GM19397 (cell line): ENCODE results near the gene EIPR1.

Experiments
- ATAC-seq: cut with Tn5 transposase; IDR thresholded peaks from one replicate; pipeline ENCODE4 v1.9.1; 2021; ENCODE audit warnings: mild to moderate bottlenecking, moderate library complexity; ENCODE audit not compliant: unreplicated experiment

Gene EIPR1

DNA sequence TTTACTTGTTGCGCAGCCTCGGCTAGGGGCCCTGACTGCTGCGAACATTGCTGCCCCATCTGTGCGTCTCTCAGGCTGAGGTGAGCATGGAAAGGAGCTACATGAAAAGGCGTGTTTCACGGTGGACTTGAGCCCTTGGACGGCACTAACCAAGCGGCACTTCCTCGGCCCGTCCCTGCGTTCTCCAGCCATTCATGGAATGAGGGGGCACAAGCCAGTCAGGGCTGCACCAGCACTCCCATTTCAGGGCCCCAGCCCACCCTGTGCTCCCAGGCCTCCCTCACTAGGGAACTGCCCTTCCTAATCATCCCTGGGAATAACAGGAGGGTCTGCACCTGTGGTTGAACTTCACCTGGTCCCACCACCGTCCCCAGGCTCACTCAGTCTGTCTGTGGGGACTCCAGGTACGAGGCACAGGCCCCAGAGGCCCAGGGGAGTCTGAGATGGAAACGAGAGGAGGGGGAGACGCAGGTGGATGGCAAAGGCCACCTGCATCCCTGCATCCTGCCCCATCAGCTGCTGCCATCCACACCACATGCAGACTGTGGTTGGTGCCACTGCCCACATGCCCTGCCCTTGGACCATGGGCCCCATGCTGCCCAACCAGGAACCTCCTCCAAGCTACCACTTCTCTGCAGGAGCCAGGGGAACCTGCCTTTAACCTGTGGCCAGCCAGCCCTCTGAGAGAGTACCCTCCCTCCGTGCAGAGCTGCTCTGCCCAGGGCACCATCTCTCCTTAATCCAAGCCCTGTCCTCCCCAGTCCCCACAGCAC is 99.7 kb downstream of the EIPR1 start:
- no peak for ATAC-seq

DNA sequence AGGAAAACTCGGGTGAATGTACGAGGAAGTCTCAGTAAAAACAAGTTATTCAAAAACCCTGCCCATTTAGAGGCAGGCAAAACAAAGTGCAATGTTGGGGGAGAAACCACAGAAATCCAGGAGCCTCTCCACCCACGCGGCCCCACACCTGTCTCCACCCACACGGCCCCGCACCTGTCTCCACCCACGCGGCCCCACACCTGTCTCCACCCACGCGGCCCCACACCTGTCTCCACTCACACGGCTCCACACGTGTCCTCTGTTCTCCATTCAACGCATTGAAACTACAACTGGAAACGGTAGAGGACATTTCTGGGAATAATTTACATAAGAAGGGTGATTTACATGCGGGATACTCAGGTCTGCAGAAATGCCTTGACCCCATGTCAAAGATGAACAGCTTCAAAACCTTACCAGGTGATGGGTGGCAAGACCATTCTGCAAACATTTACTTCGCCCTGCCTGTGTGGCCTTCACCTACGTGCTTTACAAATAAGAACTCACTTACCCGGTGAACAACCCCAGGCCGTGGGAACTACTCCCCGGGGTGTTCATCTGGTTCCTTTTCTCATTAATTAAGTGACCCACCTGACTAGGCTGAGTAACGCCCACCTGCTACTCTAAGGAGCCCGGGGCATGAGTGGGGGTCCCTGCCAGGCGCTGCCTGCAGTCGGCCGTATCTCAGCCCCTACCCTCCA is 100.4 kb downstream of the EIPR1 start:
- no peak for ATAC-seq

DNA sequence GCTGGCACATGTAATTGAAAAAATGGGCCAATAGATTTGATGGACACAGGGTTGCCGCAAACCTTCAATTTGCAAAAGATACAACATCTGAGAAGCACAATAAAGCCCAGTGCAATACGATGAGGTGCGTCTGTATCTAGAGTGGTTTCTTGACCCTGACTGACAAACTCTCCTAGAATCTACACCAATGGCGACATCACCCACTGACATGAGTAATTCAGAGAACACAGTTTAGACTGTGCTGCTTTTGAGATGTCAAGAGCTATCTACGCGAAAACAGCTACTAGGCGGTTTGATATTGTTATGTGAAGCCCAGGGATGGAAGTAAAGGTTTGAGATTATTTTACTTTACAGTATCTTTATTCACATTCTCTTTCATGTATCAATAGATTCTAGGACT is 104.9 kb downstream of the EIPR1 start:
- ATAC-seq, result no peak

DNA sequence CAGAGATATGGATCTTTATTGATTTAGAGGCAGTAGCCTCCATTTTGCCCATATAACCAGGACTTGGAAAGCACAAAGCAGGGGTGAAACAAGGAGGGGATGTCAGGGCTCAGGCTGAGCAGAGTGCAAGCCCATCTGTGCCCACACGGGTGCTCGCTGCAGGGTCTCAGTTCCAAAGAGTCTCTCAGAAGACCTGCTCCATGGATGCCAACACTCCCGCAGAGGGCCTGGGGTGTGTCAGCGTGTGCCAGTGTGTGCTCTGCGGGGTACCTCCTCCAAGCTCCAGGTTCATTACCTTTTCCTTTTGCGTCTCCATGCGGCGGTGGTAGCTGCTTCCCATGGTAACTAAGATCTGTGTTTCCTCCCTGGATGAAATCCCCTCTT is 107.5 kb downstream of the EIPR1 start:
- ATAC-seq, result no peak

DNA sequence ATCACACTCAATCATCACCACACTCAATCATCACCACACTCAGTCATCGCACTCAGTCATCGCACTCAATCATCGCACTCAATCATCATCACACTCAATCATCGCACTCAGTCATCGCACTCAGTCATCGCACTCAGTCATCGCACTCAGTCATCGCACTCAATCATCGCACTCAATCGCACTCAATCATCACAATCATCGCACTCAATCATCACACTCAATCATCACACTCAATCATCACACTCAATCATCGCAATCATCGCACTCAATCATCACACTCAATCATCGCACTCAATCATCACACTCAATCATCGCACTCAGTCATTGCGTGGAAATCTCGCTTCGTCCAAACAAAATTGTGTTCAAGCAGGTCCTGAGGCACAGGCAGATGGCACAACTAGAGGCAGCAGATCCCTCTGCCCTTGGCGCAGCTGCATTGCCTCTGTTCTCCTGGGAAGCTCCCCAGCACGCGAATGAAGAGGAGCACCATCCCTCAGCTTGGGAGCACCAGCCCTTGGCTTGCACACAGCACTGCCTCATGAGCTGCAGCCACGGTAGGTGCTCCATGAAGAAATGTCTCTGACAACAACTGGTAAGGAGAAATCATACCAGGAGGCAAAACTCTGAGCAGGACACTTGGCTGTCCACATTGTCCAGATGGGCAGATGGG is 108.1 kb downstream of the EIPR1 start:
- no peak for ATAC-seq

DNA sequence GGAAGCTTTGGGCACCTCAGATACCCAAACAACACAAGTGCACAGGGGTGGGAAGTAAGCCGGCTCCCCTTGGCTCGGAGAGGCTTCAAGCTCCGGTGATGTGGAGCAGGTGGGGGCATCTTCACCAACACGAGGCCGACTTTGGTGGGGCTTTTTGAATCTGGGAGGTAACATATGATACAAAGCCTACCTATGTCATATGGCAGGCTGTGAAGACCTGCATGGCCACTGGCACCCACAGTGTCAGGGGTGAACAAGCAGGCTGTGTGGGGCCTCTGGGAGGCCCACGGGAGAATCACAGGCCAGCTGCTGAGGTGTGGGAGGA is 109.0 kb downstream of the EIPR1 start:
- ATAC-seq, result no peak

DNA sequence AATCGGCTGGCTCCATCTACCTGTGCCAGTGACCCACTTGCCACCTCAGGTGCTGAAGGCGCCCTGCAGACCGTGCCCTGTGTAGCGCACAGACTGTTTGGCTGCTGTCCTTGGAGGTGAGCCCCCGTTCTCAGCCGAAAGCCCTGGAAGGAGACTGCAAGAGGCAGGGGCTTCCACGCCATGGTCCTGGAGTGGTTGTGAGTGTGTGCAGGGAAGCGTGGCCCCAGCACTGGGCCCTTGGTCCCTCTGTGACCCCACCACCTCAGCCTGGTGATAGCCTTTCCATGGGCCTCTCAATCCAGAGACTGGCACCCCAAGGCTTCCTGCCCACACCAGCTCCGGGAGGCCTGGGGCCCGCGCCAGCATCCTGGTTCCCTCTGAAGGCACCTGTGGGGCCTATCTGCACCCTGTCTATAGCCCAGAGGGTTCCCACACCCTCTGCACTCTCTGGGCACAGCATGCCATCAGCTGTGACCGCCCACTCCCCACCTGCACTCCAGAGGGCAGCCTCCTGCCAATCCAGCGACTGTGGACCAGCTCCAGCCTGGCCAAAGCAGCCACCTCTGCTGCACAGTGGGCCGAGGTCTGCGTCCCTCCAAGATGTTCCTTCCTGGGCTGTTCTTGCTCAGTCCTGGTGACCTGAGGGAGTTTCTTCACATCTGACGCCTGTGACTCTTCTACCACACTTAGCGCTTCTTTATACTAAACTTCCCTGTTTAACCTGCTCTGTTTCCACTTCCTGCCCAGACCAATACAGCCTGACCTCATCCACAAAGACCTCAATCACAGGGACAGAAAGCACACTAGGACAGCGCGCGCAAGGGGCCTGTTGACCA is 109.5 kb downstream of the EIPR1 start:
- no peak for ATAC-seq

DNA sequence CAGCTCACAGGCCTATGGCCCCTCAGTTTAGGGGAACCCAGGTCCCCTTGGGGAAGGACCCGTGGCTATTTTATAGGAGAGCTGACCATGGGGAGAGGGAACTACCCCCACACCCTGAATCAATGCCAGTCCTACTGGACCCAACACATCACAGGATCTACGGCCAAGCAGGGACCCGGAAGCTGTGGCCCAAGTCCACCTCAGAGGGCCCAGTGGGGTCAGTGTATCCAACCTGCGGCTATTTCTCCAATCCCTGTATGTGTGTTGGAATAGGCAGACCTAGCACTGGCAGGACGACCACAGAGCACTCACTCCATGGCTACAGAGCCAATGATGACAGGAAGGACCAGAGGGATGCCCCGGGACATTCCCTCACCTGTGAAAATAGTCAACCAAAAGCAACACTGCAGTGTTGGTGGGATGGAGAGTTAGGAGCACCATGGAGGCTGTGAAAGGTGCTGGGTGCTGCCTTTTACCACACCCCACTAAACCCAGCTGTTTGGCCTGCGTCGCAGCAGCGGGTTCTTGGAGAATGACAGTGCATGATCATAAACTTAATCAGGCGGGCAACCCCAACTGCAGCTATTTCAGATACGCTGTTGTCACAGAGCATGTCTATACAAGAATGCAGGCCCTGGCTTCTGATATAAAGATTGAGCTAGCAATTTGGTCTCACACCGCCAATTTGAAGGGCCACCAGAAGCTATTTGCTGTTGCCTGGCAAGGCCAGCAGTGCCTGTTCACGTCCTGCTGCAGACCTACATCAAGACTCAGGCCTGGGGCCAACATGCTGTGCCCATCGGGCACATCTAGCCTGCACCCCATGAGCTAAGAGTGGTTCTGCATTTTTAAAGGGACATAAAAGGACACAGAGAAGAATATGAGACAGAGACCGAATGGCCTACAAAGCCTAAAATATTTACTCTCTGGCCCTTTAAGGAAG is 110.4 kb downstream of the EIPR1 start:
- ATAC-seq, result no peak

DNA sequence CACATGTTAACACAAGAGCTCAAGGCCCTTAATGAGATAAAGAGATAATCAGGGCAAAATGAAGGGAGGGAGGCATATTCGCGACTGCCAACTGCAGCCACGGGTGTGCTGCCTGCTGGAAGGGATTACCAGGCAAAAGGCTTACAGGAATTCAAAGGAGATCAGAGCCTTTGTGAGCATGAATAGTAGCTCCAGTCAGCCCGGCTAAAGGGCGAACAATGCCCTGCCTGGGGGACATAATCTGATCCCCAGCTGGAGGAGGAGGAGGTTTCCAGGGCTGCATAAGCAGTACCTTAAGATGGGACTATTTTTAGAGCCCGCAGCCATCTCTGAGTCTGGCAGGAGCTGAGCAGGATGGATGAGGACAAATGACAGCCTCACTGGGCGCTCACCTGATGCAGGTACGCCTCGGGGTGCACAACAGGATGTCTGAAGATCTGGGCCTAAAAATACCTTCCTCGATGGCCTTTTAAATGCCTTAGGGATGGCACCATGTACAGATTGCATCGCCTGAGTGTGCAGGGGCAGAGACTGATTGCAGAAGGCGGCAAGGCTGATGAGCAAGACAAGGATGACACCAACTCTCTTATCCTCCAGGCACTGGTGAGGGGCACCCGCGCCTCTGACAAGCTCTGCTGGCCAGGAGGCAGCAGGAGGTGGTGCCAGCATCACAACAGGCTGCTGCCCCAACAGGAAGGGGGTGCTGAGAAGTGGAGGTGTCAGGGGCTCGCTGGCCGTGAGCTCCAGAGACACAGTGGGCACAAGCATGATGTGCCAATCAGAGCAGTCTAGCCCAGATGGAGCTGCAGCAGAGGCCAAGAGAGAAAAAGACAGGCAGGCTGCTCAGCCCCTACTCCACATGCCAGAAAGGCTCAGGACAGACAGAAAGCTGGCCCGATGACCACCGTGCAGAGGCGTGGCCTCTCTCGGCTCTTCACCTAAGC is 111.4 kb downstream of the EIPR1 start:
- no peak for ATAC-seq

DNA sequence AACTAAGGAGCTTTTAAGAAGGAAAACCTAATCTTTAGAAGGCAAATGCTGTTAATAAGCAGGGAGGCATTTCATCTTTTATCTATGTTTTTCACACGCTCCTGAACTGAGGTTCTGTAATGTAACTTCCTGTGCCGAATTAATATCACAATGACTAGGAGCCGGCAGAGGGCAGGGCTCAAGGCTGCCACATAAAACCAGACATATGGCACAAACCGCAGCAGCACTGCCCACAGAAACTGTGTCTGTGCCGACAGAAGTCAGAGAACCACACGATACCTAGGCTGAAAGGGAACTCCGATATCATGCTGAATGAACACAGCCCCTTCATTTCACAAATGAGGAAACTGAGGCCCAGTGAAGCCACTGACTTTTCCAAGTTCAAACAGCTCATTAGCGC is 112.1 kb downstream of the EIPR1 start:
- no peak for ATAC-seq

DNA sequence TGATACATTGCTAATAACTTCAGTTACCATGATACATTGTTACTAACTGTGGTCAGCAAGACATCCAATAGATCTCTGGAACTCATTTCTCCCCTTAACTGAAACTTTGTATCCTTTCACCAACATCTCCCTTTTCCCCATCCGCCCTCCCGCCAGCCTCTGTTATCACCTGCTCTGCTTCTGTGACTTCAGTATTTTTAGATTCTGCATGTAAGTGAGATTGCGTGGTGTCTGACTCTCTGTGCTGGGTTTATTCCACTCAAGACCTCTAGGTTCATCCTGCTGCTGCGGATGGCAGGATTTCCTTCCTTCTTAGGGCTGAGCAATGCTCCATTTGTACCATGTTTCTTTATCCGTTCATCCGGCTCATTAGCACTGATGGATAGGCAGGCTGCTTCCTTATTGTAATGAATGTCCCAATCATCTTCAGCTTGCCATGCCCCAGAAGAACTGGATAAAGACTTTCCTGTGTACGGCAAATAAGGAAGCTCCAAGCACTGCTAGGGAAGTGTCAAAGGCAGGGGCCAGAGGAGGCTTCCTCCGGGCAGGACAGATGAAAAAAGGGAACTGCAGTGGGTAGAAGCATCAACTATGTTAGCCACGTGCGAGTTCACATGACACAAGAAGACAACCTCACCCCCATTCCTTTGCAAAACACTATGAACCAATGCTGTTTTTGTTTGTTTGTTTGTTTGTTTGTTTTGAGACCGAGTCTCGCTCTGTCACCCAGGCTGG is 113.4 kb downstream of the EIPR1 start:
- no peak for ATAC-seq

DNA sequence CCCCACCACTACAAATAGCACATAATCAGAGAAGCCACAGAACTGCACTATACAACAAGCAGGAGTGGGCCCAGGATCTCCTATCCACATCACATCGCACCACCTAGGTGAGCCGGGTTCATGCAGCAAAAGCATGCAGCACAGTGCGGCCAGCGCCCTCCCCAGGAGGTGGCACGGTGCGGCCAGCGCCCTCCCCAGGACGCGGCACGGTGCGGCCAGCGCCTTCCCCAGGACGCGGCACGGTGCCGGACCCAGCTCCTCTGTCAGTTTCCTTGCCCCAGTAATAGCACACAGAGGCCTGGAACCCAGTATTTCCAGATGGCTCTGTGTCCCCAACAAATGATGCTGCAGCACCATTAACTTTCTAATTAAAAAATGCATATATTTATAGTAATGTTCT is 114.1 kb downstream of the EIPR1 start:
- no peak for ATAC-seq

DNA sequence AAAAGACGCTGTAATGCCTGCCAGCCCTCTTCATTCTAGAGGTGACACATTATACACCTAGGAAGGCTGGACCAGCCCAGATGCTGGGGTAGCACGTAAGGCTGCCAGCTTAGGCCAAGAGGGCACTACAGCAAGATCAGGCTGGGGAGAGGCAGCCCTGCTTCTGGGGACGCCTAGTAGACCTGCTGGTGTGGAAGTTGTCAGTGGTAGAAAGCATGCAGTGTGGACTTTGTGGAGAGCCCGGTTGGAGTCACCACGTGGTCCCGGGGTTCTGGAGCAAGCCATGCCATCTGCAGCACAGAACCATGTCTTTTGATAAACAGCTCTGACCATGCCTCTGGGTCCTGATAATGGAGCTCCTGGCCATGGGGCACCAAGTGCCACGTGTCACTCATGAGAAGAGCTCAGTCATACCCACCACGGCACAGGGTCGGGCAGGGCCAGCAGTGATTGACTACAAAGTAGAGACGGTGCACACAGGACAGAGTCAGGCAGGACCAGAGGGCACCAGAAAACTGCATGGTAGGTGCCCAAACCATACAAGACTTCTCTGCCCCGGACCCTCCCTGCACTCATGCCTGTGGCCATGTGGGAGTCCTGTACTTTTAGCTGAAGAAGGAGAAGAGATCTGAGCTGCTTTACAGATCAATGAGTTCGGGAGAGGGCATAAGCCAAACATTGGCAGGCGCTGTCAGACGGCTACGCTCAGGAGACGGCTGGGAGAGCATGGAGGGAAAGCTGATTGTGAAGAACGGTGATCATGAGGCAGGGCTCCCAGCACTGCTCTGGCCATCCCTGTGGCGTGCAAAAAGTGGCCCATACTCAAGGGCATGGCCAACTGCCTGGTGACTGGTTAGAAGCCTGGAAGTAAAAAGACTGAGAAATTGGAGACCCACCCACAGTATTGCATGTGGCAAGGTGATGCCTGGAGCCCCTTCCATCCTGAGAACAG is 114.9 kb downstream of the EIPR1 start:
- no peak for ATAC-seq

DNA sequence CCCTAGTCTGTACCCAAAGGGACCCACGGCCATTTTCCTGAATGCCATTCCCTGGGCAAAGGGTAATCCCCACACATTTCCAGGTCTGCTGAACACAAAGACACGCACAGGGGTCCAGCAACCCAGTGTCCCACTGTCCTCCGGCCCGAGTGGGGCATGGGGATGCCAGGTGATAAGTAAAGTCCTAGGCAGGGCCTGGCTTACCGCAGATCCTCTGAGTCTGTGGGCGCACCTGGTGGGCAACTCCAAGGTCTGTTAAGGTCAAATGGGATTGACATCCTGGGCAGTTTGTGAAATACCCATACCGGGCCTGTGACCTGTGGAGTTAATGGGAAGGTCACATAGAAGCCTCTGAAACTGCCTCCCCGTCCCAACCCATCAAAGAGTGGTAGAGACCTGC is 116.1 kb downstream of the EIPR1 start:
- no peak for ATAC-seq

DNA sequence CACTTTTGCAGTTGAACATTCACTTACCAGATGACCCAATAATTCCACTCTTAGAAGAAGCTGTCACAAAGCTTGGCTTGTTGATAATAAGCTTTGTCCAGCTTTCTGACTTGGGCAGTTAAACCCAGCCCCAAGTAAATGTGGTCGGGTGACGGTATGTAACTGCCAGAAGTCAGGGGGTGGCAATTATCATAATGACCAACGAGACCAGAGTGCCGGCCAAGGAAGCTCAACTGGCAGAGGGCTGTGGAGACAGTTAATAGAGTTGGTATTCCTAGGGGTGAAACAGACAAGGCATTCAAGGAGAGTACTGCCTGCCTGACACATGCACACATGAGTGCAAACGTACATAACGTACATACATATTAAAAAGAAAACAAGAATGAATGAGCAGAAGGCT is 116.7 kb downstream of the EIPR1 start:
- no peak for ATAC-seq

DNA sequence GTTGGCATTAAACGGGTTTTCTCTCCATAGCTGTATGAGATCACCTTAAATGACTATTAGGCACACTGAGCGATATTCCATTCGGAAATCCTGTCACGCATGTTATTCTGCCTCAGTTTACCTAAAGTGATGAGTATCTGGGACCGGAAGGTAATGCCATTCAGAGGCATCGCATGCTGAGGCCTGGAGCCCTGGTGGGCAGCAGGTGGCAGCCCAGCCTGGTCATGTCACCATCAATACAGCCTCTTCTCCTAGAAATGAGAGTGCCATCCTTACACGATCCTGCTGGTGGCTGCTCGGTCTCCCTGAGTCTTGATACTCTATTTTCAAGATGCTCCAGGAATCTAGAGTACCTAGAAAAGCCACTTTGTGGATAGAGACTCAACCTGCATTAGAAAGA is 119.8 kb downstream of the EIPR1 start:
- no peak for ATAC-seq

DNA sequence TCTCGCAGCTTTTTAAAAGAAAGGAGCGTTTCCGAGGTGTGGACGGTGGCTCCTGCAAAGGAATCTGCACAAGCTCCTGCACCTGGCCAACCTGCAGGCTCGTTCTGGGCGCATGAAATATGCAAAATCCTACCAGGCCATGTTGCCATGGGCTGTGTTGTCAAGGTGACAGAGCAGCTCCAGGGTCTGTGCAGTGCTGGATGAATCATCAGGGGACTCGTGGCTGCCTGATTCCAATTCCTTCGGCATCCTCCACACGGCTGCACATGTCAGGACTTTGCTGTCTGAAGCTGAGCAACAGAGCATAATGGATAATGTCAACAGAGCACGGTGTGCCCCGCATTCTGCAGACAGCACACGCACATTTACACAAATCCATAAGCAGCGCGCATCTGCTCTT is 120.5 kb downstream of the EIPR1 start:
- ATAC-seq, result no peak
